K562 treated with DMSO at 1 percent for 12 hours (cell line): Measurements from ENCODE around the gene PROSER1. TPM values are rescaled to one million over a fixed set of nuclear protein-coding genes. Genes with fewer than 3 reads are reported as not detected.

Experiments used
- total RNA-seq: library from RNA; unstranded; fragments of 300-600 nt; gene quantifications from 2 replicates; pipeline ENCODE4 v1.2.3, GENCODE V29; 2022; ENCODE audit not compliant: insufficient read depth

The PROSER1 gene
- 3.6 and 21.1 TPM in 2 replicates for total RNA-seq

DNA sequence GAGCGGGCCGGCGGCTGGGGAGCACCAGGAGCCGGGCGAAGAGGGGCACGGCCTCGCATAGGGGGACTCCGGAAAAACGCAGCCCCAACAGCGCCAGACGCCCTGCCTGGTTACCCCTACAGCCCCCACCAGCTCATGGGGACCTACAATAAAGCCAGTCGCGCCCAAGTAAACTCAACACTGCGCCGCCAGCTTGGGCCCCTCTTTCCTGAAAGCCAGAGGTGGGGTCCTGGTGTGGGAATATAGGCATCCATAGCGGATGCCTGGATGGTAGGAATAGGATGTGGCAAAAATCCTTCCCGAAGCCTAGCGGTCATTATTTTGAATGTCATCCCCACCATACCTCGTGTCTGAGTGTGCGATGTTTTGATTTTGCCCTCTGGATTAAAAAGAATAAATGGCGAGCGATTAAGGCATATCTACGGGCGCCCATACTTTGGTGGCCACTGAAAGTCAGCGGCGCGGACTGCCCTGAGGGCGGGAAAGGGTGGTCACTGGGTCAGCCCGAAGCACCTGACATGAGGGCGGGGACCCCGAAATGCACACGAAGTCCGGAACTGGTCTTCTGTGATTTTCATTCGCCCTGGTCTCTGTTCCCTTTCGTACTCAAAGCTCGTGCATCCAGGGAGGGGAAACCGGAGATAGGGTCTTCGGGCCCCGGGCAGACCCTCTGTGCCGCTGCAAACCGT is at the start of gene PROSER1, which contains the start of gene NHLRC3:
TSS of gene PROSER1 (minus strand) at position 210 of the 689 bp plus-strand sequence. CDS start 847 bp downstream, outside the sequence.
TSS of gene NHLRC3 (plus strand) at position 577 of the 689 bp plus-strand sequence. CDS start 184 bp downstream, outside the sequence.

DNA sequence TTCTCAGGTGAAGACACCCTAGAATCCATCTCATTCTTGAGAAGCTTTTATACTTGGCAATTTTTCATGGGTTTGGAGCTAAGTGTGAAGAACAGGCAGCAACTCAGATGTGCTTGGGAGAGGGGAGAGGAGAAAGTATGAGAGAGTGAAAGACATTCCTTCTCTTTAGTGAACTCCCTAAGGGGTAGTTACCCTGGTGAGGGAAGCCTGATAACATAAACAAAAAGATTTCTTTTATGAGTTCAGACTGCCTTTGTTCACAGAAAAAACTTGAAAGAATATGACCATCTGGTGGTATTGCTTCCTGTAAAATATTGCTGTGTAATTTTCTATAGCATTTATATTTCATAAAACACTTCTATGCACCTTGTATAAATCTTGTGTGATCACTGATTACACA is 47.2 kb downstream of the PROSER1 start, which contains the start of gene STOML3:
TSS of gene STOML3 (minus strand) at position 139 of the 400 bp plus-strand sequence. CDS start at position 29, 110 bp downstream.

Other genes with a start within 250 kb of the PROSER1 start
- gene STOML3, start 47.3 kb downstream of the PROSER1 start, total RNA-seq, result not detected in 2 replicates
- 2.7 and 9.9 TPM in 2 replicates for gene NHLRC3, start 367 bp upstream of the PROSER1 start, total RNA-seq